LNCaP clone FGC (cell line): ENCODE results near the gene SMNDC1.

Source experiments
- DNase-seq: peaks from one replicate; pipeline ENCODE4 v3.0.0-alpha.2; 2011; ENCODE audit warnings: low read depth
- H3K4me3 ChIP-seq: 2 replicates; pipeline ENCODE4 v1.5.1; 2011; ENCODE audit warnings: mild to moderate bottlenecking, low read depth, low read length, control low read depth
- CTCF ChIP-seq: IDR thresholded peaks from 2 replicates; pipeline ENCODE4 v1.5.1; 2012; ENCODE audit warnings: mild to moderate bottlenecking; ENCODE audit not compliant: control insufficient read depth, insufficient read depth; ENCODE audit errors: extremely low read depth

The SMNDC1 gene

GRCh38 chr10:110304780-110305421 lies at the start of gene SMNDC1:
TSS of gene SMNDC1 (minus strand) at chr10:110304920. CDS start at chr10:110303587, 1,333 bp downstream.
- DNase-seq: peak; percentile 97
- peak within 1 kb of the TSS; percentile 67 for H3K4me3 ChIP-seq
- TF ChIP-seq CTCF: no peak

- peak; percentile 88 for TF ChIP-seq CTCF
- DNase-seq: peak; percentile 27
- H3K4me3 ChIP-seq: no peak overlapping the region
Measured at GRCh38 chr10:110354322-110354766, 49.6 kb upstream of the SMNDC1 start.

- DNase-seq: no peak
- no peak for TF ChIP-seq CTCF
- no peak overlapping the region for H3K4me3 ChIP-seq
Measured at GRCh38 chr10:110353244-110354119, 48.8 kb upstream of the SMNDC1 start.

- no peak overlapping the region for H3K4me3 ChIP-seq
- no peak for DNase-seq
- TF ChIP-seq CTCF: no peak
Measured at GRCh38 chr10:110352930-110353243, 48.2 kb upstream of the SMNDC1 start.

- no peak for TF ChIP-seq CTCF
- no peak for DNase-seq
- H3K4me3 ChIP-seq: no peak overlapping the region
Measured at GRCh38 chr10:110350812-110351211, 46.1 kb upstream of the SMNDC1 start.

GRCh38 chr10:110349831-110350230 lies 45.1 kb upstream of the SMNDC1 start:
- DNase-seq: no peak
- TF ChIP-seq CTCF: no peak
- no peak overlapping the region for H3K4me3 ChIP-seq
